Brain microvascular endothelial cell (primary cell): Measurements from ENCODE around the gene ADD1.

Experiments
- DNase-seq: peaks from one replicate; pipeline ENCODE4 v3.0.0-alpha.2; 2020
- H3K27ac ChIP-seq: fragments of 250-450 bp; sonication (Bioruptor Pico); 2 replicates; pipeline ENCODE4 v1.5.1; 2020; ENCODE audit warnings: mild to moderate bottlenecking, moderate library complexity
- H3K27me3 ChIP-seq: fragments of 250-450 bp; sonication (Bioruptor Pico); replicated peaks from 2 replicates; pipeline ENCODE4 v1.5.1; 2020; ENCODE audit warnings: mild to moderate bottlenecking
- H3K36me3 ChIP-seq: fragments of 250-450 bp; sonication (Bioruptor Pico); replicated peaks from 2 replicates; pipeline ENCODE4 v1.5.1; 2020; ENCODE audit warnings: mild to moderate bottlenecking
- H3K4me3 ChIP-seq: 2 replicates; pipeline ENCODE4 v1.5.1; 2011; ENCODE audit warnings: low read depth, mild to moderate bottlenecking, control low read depth, low read length, moderate library complexity
- CTCF ChIP-seq: IDR thresholded peaks from 2 replicates; pipeline ENCODE4 v1.5.1; 2011; ENCODE audit warnings: low read depth, mild to moderate bottlenecking, moderate library complexity, low read length, control low read depth, inconsistent platforms; ENCODE audit errors: missing control alignments
- in situ Hi-C: cut with HindIII; loops from 2 replicates; pipeline ENCODE4 v1.10.0; 2017; ENCODE audit warnings: low sequenced_read_pairs, low pct_ligation_motif_present

The ADD1 gene

DNA sequence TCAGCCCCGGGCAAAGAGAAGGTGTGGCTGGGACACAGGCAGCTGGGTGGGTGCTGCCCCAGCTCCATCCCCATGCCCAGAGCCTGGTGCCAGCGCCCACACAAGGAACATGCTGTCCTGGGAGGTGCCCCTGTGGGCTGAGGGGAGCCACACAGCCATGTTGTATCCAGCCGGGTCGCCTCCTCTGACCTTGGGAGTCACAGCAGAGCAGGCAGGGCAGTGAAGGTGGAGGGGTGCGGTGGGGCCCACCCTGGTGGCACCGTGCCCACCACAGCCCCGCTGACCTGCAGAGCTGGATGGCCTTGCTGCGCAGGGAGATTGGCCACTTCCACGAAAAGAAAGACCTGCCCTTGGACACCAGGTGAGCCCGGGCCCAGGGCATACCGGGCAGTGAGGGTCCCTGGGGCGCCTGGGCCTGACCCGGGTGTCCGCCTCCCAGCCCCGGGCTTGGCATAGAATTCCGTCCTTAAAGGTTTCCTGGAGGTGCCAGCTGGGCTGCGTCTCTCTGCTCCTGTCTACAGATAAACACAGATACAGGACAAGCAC, 18.7 kb upstream of the ADD1 start:
- Histone ChIP-seq H3K27ac (no peak overlapping the region), H3K36me3 (peaks cover 56% of the 10 kb centered on the region), H3K27me3 (no peaks in the 10 kb centered on the region), H3K4me3 (no peak overlapping the region)
- in situ Hi-C loops: no loop called here
- no peak for TF ChIP-seq CTCF
- no peak for DNase-seq

DNA sequence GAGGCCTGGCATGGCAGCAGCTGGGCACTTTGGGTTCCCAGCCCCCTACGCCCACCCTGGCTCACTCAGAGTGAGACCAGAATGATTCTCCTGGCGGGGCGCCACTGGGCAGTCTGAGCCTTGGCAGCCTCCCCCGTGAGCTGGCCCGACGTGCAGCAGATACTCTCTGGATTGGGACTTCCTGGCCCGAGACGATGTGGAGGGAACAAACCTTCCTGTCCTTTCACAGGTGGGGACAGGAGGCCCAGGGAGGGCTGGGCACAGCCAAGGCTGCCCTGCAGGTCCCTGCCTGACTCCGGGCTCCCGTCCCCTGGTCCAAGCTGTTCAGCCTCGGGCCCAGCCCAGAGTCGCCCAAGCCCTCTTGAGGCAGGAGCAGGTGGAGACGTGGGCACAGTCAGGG, 17.9 kb upstream of the ADD1 start:
- peaks cover 56% of the 10 kb centered on the region for H3K36me3 ChIP-seq
- H3K27ac ChIP-seq: no peak overlapping the region
- in situ Hi-C loops: no loop called here

GRCh38 chr4:2827071-2827873, 16.4 kb upstream of the ADD1 start:
- no peak for TF ChIP-seq CTCF
- H3K27me3 ChIP-seq: no peaks in the 10 kb centered on the region
- DNase-seq: no peak
- H3K36me3 ChIP-seq: peaks cover 65% of the 10 kb centered on the region
- no peak overlapping the region for H3K4me3 ChIP-seq
- H3K27ac ChIP-seq: no peak overlapping the region
- in situ Hi-C loops: no loop called here

More for the DNA sequence above, 17.9 kb upstream of the ADD1 start:
- Histone ChIP-seq H3K27me3 (no peaks in the 10 kb centered on the region), H3K4me3 (no peak overlapping the region)
- TF ChIP-seq CTCF: no peak
- DNase-seq: no peak

- H3K36me3 ChIP-seq: peaks cover 62% of the 10 kb centered on the region
- H3K27ac ChIP-seq: no peak overlapping the region
- in situ Hi-C loops: no loop called here
- no peaks in the 10 kb centered on the region for H3K27me3 ChIP-seq
- TF ChIP-seq CTCF: no peak
- no peak overlapping the region for H3K4me3 ChIP-seq
- no peak for DNase-seq
Observed at GRCh38 chr4:2827874-2828751, 15.5 kb upstream of the ADD1 start.

DNA sequence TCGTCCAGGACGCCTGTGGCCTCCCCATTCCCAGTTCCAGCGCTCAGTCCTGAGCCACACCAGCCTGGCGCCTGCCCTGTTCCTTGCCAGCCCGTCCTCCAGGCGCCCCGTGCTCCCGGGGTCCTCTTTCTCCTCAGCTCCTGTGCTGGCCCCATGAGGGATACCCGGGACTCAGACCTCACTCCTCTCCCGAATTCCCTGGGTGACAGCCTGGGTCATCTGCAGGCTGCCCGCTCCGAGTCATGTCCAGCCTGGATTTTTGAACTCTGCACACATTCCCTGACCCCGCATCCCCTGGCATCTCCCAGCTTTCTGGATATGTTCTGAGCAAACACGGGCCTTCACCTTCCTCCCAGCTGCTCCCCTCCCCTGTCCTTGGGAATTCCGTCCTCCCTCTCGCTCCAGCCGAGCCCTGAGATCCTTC, 14.9 kb upstream of the ADD1 start:
- TF ChIP-seq CTCF: no peak
- in situ Hi-C loops: no loop called here
- no peaks in the 10 kb centered on the region for H3K27me3 ChIP-seq
- peaks cover 64% of the 10 kb centered on the region for H3K36me3 ChIP-seq
- DNase-seq: no peak
- H3K27ac ChIP-seq: no peak overlapping the region
- H3K4me3 ChIP-seq: no peak overlapping the region
